Gastroesophageal sphincter (tissue), 3 donors: Measurements from ENCODE around the gene ZFAND2A.

Source experiments
- EP300 ChIP-seq: sonication (generic); formaldehyde crosslinking; IDR thresholded peaks from one replicate; pipeline ENCODE4 v1.6.1; 2017; ENCODE audit warnings: antibody characterized with exemption, mild to moderate bottlenecking
- POLR2A ChIP-seq, 2 donors: fragments of 450-650 bp; IDR thresholded peaks; one replicate each; pipeline ENCODE4 v1.6.1; 2017; ENCODE audit warnings: antibody characterized with exemption in 2 of 2, mild to moderate bottlenecking in 2 of 2, moderate library complexity in 1 of 2
- POLR2AphosphoS5 ChIP-seq: sonication (generic); formaldehyde crosslinking; IDR thresholded peaks from one replicate; pipeline ENCODE4 v1.6.1; 2017; ENCODE audit warnings: antibody characterized with exemption
- TF ChIP-seq, protein P1 (sequence below), 4 experiments: fragments of 200-600 bp in 2 of 4; fragments of 450-650 bp in 2 of 4; sonication (generic) in 1 of 4; IDR thresholded peaks; one replicate each; pipeline ENCODE4 v1.5.1; 2017 to 2019; ENCODE audit warnings: antibody characterized with exemption in 4 of 4, mild to moderate bottlenecking in 2 of 4, moderate library complexity in 2 of 4

DNA sequence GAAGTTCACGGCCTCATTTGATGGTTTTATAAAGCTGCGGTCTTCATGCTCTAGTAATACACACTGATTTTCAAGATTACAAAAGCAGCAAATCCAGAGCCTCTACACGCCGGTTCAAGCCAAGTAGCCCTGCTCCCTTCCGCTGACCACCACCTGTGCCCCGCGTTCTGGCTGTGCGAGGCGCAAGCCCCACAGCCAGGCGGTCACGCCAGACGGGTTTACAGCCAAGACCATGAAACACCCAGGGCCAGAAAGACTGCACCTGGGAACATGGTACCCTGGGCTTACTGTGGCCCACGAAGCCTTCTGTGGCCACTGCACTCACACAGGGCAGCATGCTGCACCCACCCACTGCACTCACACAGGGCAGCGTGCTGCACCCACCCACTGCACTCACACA is 38.5 kb downstream of the ZFAND2A start:
- TF ChIP-seq POLR2A (IDR thresholded peaks at IDR 0.05): no peak
- TF ChIP-seq, protein P1, sequence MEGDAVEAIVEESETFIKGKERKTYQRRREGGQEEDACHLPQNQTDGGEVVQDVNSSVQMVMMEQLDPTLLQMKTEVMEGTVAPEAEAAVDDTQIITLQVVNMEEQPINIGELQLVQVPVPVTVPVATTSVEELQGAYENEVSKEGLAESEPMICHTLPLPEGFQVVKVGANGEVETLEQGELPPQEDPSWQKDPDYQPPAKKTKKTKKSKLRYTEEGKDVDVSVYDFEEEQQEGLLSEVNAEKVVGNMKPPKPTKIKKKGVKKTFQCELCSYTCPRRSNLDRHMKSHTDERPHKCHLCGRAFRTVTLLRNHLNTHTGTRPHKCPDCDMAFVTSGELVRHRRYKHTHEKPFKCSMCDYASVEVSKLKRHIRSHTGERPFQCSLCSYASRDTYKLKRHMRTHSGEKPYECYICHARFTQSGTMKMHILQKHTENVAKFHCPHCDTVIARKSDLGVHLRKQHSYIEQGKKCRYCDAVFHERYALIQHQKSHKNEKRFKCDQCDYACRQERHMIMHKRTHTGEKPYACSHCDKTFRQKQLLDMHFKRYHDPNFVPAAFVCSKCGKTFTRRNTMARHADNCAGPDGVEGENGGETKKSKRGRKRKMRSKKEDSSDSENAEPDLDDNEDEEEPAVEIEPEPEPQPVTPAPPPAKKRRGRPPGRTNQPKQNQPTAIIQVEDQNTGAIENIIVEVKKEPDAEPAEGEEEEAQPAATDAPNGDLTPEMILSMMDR (IDR thresholded peaks at IDR 0.05): no peak
- no peak for TF ChIP-seq EP300
- TF ChIP-seq POLR2AphosphoS5: no peak
